Vagina (tissue), 2 donors: ENCODE results near the gene ZBTB7A.

Experiments
- CTCF ChIP-seq, 3 experiments: fragments of 450-650 bp in 2 of 3; fragments of 200-600 bp in 1 of 3; sonication (generic) in 1 of 3; IDR thresholded peaks; one replicate each; pipeline ENCODE4 v1.5.1; 2017 to 2019; ENCODE audit warnings: antibody characterized with exemption in 3 of 3, mild to moderate bottlenecking in 2 of 3, moderate library complexity in 2 of 3
- POLR2AphosphoS5 ChIP-seq, 2 donors: sonication (generic); formaldehyde crosslinking; IDR thresholded peaks; one replicate each; pipeline ENCODE4 v1.9.0; 2017; ENCODE audit warnings: antibody characterized with exemption in 2 of 2, mild to moderate bottlenecking in 2 of 2, low read depth in 1 of 2; ENCODE audit not compliant: insufficient read depth in 1 of 2

- TF ChIP-seq CTCF (IDR thresholded peaks at IDR 0.05) (no peak), POLR2AphosphoS5 (IDR thresholded peaks at IDR 0.05; ENCODE audit: insufficient read depth in 1 of 2, low read depth in 1 of 2) (no peak)
These were observed 15.5 kb upstream of the ZBTB7A start for GRCh38 chr19:4082172-4082571.
